Activated B cell treated with CpG ODN at 0.5 μM for 24 hours (primary cell): ENCODE measurements around the gene ELOVL6. TPM values are rescaled to one million over a fixed set of nuclear protein-coding genes. Genes with fewer than 3 reads are reported as not detected.

Source experiments
- ATAC-seq: fragments of 200-7000 bp; cut with Tn5 transposase; one replicate; pipeline ENCODE4 v1.10.0; 2021; ENCODE audit warnings: low read depth, mild to moderate bottlenecking, moderate library complexity
- CTCF ChIA-PET: fragments of 350-600 bp; sonication (Branson Sonifier 250); formaldehyde crosslinking; loops from one replicate; lab custom pipeline; 2021; ENCODE audit warnings: antibody characterized with exemption; lab: Charles Lee
- POLR2A ChIA-PET: fragments of 350-600 bp; sonication (Branson Sonifier 250); formaldehyde crosslinking; loops from one replicate; lab custom pipeline; 2021; ENCODE audit warnings: antibody characterized with exemption; lab: Charles Lee
- DNase-seq: peaks from one replicate; pipeline ENCODE4 v3.0.0; 2022
- H3K27ac Mint-ChIP-seq: one replicate; pipeline ENCODE4 v1.8.0; 2020; ENCODE audit warnings: mixed read lengths
- H3K27me3 Mint-ChIP-seq: one replicate; pipeline ENCODE4 v1.8.0; 2021; ENCODE audit warnings: mixed read lengths
- H3K36me3 Mint-ChIP-seq: one replicate; pipeline ENCODE4 v1.8.0; 2021; ENCODE audit warnings: low read depth, mixed read lengths
- H3K4me1 Mint-ChIP-seq: one replicate; pipeline ENCODE4 v1.8.0; 2021; ENCODE audit warnings: mixed read lengths
- H3K4me3 Mint-ChIP-seq: one replicate; pipeline ENCODE4 v1.8.0; 2020; ENCODE audit warnings: mild to moderate bottlenecking, mixed read lengths
- H3K9me3 Mint-ChIP-seq: one replicate; pipeline ENCODE4 v1.8.0; 2020; ENCODE audit warnings: mixed read lengths
- intact Hi-C: fragments of 100-400 bp; cut with micrococcal nuclease; formaldehyde crosslinking; loops from one replicate; pipeline ENCODE4 v1.15.1; 2024
- total RNA-seq: library from RNA; stranded (reverse); gene quantifications from 2 replicates; pipeline ENCODE4 v1.2.3, GENCODE V29; 2022
- TF ChIP-seq, protein P1 (sequence below): fragments of 200-600 bp; IDR thresholded peaks from one replicate; pipeline ENCODE4 v1.8.0; 2022; ENCODE audit warnings: antibody characterized with exemption, mild to moderate bottlenecking

ELOVL6 gene
- total RNA-seq, 1 donor from 2014 or later = 2.1 TPM

DNA sequence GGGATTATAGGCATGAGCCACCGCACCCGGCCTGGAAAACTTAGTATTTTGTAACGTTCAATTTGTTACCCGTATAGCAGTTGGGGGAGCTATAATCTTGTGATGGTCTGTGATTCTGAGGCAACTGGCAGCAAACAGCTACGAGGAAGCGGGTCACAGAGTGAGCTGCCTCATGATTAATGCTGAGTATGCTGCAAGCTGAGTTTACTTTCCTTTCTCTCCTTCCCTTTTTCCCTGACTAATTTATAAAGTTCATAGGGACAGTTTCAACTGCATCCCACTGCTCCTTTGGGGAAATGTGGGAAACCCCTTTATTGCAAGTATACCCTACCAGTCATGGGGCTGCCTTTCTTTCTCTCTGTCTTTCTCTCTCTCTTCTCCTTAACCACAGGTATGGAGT is 17.7 kb upstream of the ELOVL6 start:
- H3K27me3 Mint-ChIP-seq = peaks cover 11% of the 10 kb centered on the region
- no peak overlapping the region for H3K4me3 Mint-ChIP-seq
- ChIA-PET POLR2A (no interaction called here), CTCF (interaction anchor here (2.5 kb wide), 1 partner anchor 167 kb away, joined by 10 read pairs; no protein-coding TSS in a partner anchor)
- TF ChIP-seq, protein P1, sequence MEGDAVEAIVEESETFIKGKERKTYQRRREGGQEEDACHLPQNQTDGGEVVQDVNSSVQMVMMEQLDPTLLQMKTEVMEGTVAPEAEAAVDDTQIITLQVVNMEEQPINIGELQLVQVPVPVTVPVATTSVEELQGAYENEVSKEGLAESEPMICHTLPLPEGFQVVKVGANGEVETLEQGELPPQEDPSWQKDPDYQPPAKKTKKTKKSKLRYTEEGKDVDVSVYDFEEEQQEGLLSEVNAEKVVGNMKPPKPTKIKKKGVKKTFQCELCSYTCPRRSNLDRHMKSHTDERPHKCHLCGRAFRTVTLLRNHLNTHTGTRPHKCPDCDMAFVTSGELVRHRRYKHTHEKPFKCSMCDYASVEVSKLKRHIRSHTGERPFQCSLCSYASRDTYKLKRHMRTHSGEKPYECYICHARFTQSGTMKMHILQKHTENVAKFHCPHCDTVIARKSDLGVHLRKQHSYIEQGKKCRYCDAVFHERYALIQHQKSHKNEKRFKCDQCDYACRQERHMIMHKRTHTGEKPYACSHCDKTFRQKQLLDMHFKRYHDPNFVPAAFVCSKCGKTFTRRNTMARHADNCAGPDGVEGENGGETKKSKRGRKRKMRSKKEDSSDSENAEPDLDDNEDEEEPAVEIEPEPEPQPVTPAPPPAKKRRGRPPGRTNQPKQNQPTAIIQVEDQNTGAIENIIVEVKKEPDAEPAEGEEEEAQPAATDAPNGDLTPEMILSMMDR = no peak
- no peak overlapping the region for H3K27ac Mint-ChIP-seq
- no peak for DNase-seq
- H3K4me1 Mint-ChIP-seq = peaks cover under 1% of the 10 kb centered on the region
- no peaks in the 10 kb centered on the region for H3K36me3 Mint-ChIP-seq
- no peak for ATAC-seq
- intact Hi-C loops = no loop called here
- peaks cover 10% of the 10 kb centered on the region for H3K9me3 Mint-ChIP-seq

DNA sequence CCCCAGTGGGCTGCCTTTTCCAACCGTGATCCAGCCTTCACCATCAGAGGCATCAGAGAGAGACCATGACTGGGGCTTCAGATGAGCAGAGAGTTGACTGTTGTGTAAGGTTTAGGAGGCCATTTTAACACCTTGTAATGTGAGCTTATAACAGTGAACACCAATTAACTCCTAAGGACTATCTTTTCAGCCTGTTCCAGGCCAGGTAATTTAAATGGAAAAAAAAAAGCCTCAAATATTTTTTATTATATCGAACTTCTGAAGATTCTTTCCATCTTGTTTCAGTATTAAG is 13.3 kb upstream of the ELOVL6 start:
- H3K36me3 Mint-ChIP-seq = no peaks in the 10 kb centered on the region
- H3K27ac Mint-ChIP-seq = no peak overlapping the region
- TF ChIP-seq, protein P1 = no peak
- intact Hi-C loops = loop anchor here (1.0 to 5.0 kb wide), 3 partner anchors 161 to 306 kb away; no protein-coding TSS in a partner anchor
- H3K4me1 Mint-ChIP-seq = peaks cover 1% of the 10 kb centered on the region
- peaks cover 3% of the 10 kb centered on the region for H3K27me3 Mint-ChIP-seq
- H3K4me3 Mint-ChIP-seq = no peak overlapping the region
- H3K9me3 Mint-ChIP-seq = no peaks in the 10 kb centered on the region
- ATAC-seq (no peak), DNase-seq (no peak)
- CTCF ChIA-PET = interaction anchor here (1.0 to 3.3 kb wide), 3 partner anchors 160 to 213 kb away, joined by 3 to 19 read pairs (median 3); no protein-coding TSS in a partner anchor
- POLR2A ChIA-PET = no interaction called here

DNA sequence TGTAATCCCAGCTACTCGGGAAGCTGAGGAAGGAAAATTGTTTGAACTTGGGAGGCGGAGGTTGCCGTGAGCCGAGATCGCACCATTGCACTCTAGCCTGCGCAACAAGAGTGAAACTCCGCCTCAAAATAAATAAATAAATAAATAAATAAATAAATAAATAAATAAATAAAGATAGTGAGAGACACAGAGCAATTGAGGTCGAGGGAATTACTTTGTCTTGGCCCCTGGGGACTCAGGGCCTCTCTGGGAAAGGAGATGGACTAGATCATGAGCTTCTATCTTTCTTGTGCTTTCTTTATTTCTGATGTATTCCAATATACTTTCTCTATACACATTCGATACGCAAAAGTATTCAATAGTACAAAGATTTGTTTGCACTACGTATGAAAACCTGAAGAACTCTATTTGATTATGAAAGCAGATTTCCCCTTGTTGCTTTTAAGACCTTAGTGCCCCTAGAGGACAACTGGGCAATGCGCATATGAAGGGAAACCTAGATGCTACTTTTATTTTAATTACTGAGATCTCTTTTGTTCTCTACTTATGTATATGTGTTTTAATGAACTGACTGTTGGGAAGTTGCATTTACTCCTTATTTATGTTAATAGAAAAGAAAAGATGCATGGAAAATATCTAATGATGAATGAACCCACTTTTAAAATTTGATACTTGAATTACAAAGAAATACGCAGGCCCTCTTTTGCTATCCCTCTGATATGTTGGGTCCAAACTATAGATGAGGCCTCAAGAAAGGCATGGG is 12.8 kb upstream of the ELOVL6 start:
- DNase-seq = no peak
- H3K4me3 Mint-ChIP-seq = no peak overlapping the region
- H3K9me3 Mint-ChIP-seq = no peaks in the 10 kb centered on the region
- TF ChIP-seq, protein P1 = no peak
- CTCF ChIA-PET = interaction anchor here (0.7 to 3.3 kb wide), 4 partner anchors 158 to 213 kb away, joined by 3 to 19 read pairs (median 3); no protein-coding TSS in a partner anchor
- intact Hi-C loops = loop anchor here (1.0 to 5.0 kb wide), 3 partner anchors 161 to 306 kb away; no protein-coding TSS in a partner anchor
- POLR2A ChIA-PET = no interaction called here
- H3K4me1 Mint-ChIP-seq = peaks cover 1% of the 10 kb centered on the region
- no peak overlapping the region for H3K27ac Mint-ChIP-seq
- peak; percentile 49 for ATAC-seq
- no peaks in the 10 kb centered on the region for H3K36me3 Mint-ChIP-seq
- H3K27me3 Mint-ChIP-seq = peaks cover under 1% of the 10 kb centered on the region

DNA sequence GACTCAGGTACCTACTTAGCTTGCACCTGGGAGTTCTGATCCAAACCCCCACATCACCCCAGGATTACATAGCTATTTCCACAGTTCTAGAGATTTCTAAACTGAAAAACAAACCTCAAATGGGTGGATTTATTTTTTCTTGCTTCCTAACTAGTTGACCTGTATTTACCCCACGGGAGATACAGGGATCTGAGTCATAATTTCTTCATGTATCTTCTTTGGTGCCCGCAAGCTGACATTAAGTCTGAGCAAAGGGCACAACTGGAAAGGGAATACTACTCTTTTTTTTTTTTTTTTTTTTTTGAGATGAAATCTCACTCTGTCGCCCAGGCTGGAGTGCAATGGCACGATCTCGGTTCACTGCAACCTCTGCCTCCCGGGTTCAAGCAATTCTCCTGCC is 10.0 kb upstream of the ELOVL6 start:
- TF ChIP-seq, protein P1 = no peak
- intact Hi-C loops = no loop called here
- H3K27me3 Mint-ChIP-seq = no peaks in the 10 kb centered on the region
- DNase-seq (no peak), ATAC-seq (no peak)
- no peak overlapping the region for H3K27ac Mint-ChIP-seq
- H3K4me3 Mint-ChIP-seq = no peak overlapping the region
- H3K9me3 Mint-ChIP-seq = no peaks in the 10 kb centered on the region
- ChIA-PET CTCF (no interaction called here), POLR2A (no interaction called here)
- H3K4me1 Mint-ChIP-seq = peaks cover 1% of the 10 kb centered on the region
- H3K36me3 Mint-ChIP-seq = no peaks in the 10 kb centered on the region

DNA sequence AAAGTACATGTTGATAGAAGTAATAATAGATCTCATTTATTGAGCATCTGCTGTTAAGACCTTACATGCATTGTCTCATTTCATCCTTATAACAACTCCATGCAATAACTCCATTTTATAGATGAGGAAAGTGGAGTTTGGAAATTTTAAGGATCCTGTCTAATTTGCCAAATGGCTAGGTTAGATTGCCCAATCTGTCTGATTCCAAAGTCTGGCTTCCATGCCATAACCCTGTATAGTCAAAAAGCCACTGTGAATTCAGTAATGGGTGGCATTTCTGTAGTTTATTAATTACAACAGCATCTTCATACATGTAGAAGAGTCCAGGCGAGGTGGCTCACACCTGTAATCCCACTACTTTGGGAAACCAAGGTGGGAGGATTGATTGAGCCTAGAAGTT is 8.8 kb upstream of the ELOVL6 start:
- ChIA-PET POLR2A (no interaction called here), CTCF (no interaction called here)
- TF ChIP-seq, protein P1 = no peak
- no peaks in the 10 kb centered on the region for H3K9me3 Mint-ChIP-seq
- peaks cover 1% of the 10 kb centered on the region for H3K4me1 Mint-ChIP-seq
- no peaks in the 10 kb centered on the region for H3K36me3 Mint-ChIP-seq
- ATAC-seq = no peak
- no peak overlapping the region for H3K4me3 Mint-ChIP-seq
- H3K27ac Mint-ChIP-seq = no peak overlapping the region
- no peak for DNase-seq
- intact Hi-C loops = no loop called here
- no peaks in the 10 kb centered on the region for H3K27me3 Mint-ChIP-seq
